ENCODE measurements around the gene ZER1. TPM values are rescaled to one million over a fixed set of nuclear protein-coding genes. Genes with fewer than 3 reads are reported as not detected.
"Not testable (repeated sequence)": the region's sequence is repeated elsewhere in the genome, so short reads cannot be mapped to it uniquely, and the experiment has no call there.

The ZER1 gene
- total RNA-seq (2014; rRNA removed; shearing (Covaris generic)): 14.8 and 29.1 TPM in 2 replicates

DNA sequence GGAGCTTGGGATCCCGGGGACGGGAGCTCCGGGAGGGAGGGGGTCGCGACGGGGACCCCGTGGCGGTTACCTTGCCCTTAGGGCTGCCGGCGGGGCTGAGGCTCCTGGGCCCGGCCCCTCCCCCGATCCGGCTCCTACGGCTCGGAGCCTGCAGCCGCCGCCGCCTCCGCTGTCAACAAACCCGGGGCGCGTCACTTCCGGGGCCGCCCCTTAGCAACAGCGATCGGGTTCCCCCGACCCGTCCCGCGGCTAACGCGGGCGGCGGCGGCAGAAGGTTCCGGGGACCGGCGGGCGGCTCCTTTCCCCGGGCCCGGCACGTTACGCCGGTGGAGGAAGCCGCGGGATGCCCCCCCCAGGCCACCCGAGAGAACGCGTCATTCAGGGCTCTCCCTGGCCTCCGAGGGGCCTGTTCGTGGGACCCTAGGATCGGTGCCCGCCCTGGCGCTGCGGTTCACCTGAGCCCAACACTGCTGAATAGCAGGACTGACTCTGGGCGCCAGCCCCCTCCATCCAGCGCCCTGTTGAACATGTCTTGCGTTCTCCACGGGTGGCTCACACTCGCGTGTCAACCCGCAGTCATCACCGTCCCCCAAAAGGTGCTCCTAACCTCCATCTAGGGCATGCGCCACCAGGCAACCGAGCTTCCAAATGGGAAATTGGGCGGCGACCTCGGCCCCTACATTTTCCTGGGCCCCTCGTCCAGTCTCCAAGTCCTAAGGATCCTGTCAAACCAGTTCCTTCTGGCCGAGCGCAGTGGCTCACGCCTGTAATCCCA is at the start of gene ZER1:
TSS of gene ZER1 (minus strand) at position 183 of the 775 bp plus-strand sequence. CDS start 16,362 bp downstream, outside the sequence.
- peak; percentile 83 for DNase-seq (ENCODE audit: low spot score)

DNA sequence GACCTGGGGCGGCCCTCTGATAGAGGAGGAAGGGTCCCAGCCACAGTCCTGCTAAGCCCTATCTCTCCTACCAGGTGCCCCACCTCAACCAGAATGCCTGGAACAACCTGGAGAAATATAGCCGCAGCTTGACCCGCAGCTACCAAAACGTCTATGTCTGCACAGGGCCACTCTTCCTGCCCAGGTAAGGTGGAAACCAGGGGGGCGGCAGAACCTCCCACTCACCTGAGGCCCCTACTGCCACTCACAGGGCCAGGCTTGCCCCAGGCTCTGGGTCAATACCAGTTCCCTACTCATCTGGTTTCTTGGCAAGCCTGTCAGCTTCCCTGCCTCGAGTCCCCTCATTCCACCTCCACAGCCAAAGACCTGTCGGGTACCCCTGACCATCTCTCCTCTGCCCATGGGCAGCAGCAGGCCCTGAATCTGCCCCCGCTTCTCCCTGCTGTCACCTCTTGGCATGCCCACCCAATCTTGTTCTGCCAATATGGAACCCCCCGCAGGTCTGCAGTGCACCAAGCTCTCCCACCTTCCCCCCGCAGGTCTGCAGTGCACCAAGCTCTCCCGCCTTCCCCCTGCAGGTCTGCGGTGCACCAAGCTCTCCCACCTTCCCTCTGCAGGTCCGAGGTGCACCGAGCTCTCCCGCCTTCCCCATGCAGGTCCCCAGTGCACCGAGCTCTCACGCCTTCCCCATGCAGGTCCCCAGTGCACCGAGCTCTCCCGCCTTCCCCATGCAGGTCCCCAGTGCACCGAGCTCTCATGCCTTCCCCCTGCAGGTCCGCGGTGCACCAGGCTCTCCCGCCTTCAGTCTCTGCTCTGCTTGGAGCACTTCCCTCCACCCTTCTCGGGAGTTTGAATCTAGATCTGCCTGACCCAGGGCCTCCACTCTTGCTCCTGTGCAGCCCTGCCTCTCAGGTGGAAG is 49.2 kb upstream of the ZER1 start:
- DNase-seq (ENCODE audit: low spot score): no peak

DNA sequence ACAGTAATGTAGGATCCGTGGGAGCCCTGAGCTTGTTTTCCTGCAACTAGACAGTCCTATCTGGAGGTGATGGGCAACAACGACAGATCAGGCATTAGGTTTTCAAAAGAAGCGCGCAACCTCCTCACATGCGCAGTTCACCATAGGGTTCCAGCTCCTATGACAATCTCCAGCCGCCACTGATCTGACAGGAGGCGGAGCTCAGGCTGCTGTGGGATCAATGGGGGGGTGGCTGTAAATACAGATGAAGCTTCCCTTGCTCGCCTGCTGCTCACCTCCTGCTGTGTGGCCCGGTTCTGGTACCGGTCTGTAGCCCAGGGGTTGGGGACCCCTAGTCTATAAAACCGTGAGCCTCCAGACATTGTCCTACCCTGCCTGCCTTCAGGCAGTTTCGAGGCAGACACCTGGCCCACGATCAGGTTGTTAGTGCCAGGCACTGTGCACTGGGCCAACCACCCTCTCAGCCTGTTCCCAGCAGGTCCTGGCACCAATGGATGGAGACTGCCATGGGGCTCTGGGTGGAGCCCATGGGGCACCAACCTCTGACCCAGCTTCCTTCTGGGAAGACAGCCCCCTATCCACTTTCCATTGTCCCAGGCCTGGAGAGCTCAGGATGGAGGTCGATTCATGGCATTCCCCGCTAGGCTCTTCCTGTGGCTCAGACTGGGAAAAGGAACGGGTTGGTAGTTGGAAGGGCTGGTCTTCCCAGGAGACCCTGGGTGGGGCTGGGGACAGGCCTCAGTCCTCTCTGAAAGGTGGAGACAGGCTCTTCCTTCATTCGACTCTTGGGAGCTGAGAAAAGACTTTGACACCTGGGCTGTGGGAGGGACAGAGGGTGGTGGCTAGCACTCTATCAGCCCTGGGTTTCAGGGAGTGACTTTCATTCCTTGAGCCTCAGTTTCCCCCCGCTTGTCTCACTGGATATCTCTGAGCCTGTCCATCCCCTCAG is 48.3 kb upstream of the ZER1 start:
- DNase-seq (ENCODE audit: low spot score): no peak

DNA sequence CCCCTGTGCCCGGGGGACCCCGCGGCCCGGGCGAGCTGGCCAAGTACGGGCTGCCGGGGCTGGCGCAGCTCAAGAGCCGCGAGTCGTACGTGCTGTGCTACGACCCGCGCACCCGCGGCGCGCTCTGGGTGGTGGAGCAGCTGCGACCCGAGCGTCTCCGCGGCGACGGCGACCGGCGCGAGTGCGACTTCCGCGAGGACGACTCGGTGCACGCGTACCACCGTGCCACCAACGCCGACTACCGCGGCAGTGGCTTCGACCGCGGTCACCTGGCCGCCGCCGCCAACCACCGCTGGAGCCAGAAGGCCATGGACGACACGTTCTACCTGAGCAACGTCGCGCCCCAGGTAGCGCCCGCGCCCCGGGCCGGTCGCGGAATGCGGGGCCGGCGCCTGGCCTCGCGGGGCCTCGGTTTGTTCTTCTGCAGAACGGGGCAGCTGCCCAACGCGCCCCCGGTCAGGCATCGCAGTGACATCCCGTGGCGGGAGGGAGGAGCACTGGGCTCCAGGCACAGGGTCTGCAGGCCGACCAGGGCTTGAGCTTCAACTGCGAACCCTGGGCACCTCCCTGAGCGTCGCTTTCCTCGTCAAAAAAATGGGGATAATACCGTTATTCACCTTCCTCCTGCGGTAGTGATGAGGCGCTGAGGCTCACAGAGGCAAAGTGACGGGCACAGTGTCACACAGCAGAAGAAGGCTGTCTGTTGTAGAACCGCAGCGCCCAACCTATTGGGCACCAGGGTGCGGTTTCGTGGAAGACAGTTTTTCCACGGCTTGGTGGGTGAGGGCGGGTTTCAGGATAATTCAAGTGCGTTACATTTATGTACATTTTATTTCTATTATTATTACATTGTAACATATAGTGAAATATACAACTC is 47.4 kb upstream of the ZER1 start:
- no peak for DNase-seq (ENCODE audit: low spot score)

DNA sequence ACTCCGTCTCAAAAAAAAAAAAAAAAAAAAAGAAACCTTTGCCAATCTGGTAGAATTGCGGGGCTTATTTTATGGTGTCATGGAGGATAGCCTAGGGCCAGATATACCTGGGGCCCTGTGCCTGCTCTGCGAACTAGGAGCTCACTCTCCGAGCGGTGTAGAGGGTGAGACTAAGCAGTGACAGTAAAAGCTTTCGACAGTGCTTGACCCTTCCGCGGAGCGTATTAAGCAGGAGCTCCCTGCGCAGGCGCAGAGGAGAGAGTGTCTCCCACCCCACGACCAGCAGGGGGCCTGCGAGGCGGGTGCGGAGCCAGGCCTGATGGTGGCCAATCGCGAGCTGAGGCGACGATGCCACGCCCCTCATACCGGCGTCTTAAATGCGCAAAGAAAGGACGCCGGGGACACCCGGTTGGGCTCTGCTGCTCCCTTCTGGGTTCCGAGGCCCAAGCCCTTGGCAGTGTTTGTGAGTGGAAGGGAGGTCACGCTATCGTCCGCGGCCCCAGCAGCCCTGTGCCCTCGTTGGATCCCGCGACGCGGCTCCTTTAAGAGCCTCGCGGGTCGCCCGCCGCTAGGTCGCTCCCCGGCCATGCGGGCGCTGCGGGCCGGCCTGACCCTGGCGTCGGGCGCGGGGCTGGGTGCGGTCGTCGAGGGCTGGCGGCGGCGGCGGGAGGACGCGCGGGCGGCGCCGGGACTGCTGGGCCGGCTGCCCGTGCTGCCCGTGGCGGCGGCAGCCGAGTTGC is 46.5 kb upstream of the ZER1 start, which contains the start of gene ENDOG:
TSS of gene ENDOG (plus strand) at position 402 of the 740 bp plus-strand sequence. CDS start at position 587, 185 bp downstream.
- peak; percentile 97 for DNase-seq (ENCODE audit: low spot score)

DNA sequence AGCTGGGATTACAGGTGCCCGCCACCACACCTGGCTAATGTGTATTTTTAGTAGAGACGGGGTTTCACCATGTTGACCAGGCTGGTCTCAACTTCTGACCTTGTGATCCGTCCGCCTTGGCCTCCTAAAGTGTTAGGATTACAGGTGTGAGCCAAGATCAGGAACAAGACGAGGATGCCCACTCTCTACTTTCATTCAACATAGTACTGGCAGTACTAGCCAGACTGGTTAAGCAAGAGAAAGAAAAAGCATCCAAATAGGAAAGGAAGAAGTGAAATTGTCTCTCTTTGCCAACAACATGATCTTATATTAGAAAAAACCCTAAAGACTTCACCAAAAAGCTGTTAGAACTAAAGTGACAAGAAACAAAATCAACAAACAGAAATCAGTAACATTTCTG is 39.1 kb upstream of the ZER1 start:
- no peak for DNase-seq (ENCODE audit: low spot score)

DNA sequence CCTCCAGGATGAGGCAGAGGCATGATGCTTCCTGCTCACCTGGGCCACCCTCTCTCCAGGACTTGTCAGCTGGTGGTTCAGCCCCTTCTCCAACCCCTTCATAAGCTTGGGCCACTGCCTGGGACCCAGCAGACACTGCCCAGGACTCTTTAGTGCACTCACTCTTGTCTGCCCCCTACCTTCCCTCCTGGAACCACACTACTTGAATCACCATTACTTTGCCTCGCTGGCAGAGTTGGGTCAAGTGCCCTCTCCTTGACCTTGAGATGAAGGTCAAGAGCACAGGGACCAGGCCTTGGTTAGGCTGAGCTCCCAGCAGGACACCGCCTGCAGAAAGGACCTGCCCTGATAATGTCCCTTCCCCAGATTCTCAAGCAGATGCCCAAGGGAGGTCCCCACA is 38.1 kb upstream of the ZER1 start:
- DNase-seq (ENCODE audit: low spot score): no peak

DNA sequence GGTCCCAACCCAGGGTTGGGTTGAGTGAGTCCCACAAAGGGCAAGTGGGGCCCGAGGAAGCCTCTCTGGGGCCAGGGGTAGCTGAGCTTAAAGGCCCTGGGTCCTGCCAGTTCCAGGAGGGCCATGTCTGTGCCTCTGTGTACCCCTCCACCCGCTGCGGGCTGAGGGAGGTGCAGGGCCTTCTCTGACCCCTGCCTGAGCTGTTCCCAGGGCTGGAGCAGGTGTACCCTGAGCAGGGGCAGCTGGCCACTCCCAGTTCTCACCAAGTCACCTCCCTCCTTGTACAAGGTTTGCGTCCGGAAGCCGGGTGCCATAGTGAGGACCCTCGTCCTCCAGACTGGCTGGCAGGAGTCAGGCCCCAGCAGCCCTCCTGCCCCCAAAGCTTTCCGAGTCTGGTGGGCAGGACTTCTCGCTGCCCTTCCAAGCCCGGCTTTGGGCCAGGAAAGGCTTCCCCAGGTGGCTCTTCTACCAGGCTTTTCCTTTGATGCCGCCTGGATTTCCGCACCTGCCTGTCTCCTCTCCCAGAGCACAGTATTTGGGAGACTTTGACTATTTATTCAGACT is 37.4 kb upstream of the ZER1 start:
- DNase-seq (ENCODE audit: low spot score): no peak

DNA sequence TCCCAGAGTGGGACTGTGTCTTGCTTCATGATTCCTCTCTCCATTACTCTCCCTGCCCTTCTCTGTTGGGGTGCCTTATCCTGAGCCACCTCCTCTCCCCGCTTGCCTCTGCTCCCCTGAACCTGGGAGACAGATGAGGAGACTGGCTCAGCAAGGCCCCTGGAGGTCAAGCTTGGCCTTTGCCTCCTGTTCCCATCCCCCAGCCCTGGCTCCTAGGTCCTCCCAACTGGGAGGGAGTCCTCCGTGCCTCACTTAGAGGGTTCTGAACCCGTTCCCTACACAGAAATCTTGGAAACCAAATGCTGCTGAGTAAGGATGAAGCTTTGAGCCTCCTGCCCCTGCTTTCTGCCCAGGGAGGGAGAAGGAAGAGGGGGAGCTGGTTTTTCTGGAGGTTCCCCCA is 36.8 kb upstream of the ZER1 start:
- no peak for DNase-seq (ENCODE audit: low spot score)

DNA sequence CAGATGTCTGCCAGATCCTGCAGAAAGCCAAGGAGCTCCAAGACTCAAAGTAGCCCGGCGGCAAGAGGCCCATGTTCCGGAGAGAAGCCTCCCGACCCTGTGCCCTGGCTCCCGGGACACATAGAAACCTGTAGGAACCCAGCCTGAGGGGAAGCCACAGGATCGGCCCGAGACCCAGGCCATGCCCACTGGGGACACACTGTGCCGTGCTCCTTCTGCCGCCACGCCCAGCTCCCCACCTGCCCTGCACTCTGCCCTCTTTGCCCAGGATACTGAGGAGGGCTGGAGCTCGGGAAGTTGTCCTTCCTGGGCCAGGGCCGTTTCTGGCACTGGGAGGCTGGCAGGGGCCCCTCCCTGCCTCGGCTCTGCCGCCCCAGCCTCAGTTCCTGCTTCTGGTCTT is 36.1 kb upstream of the ZER1 start:
- no peak for DNase-seq (ENCODE audit: low spot score)

DNA sequence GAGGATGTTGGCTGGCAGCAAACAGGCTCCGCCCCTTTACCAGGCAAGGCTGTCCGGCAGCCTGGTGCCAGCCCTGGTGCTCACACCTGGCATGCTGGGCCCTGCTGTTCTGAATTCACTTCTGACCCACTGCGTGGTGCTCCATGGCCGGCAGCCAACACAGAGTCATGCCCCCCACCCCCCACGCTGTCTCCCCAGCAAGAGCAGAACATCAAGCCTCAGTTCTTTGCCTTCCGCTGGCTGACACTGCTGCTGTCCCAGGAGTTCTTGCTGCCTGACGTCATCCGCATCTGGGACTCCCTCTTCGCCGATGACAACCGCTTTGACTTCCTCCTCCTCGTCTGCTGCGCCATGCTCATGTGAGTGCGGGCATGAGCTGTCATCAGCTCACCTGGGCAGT is 33.9 kb upstream of the ZER1 start:
- DNase-seq (ENCODE audit: low spot score): no peak

DNA sequence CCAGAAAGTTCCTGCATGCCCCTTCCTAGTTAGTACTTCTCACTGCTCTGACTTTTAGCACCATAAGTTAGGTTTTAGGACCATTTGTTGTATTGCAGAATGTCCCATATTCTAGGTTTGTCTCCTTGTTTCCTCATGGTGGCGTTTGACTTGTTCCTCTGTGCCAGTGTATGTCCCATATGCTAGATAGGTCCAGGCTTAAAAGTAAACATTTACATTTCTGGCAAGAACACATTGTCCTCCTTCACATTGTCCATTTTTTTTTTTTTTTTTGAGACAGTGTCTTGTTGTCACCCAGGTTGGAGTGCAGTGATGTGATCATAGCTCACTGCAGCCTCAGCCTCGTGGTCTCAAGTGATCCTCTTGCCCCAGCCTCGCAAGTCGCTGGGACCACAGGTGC is 30.8 kb upstream of the ZER1 start:
- DNase-seq (ENCODE audit: low spot score): no peak

DNA sequence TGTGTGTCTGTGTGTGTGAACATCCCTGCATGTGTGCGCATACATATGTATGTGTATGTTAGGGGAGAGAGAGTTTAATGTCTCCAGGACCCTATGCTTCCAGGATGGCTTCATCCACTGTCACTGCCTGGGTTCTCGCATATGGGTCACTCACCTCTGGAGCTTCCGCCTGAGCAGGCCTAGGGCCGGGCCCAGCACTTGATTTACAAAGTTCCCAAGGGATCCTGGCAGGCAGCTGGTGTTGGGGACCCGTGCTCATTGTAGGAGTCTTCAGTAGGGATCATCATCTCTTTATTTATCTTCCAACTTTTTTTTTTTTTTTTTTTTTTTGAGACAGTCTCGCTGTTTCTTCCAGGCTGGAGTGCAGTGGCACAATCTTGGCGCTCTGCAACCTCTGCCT is 28.3 kb upstream of the ZER1 start:
- DNase-seq (ENCODE audit: low spot score): no peak

DNA sequence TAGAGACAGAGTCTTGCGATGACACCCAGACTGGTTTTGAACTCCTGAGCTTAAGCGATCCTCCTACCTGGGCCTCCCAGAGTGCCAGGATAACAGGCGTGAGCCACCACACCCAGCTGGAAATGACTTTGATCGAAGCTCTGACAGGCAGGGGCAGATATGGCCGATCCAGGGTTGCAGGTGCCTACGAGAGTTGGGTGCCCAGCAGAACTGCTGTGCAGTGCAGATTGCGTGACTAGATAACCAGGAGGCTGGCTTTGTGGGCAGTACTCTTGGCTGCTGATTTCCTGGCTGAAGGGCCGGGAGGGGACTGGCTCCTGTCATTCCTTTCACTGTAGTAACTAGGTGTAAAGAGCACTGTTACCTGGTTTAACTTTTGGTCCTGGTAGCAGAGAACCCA is 27.2 kb upstream of the ZER1 start:
- DNase-seq (ENCODE audit: low spot score): no peak

DNA sequence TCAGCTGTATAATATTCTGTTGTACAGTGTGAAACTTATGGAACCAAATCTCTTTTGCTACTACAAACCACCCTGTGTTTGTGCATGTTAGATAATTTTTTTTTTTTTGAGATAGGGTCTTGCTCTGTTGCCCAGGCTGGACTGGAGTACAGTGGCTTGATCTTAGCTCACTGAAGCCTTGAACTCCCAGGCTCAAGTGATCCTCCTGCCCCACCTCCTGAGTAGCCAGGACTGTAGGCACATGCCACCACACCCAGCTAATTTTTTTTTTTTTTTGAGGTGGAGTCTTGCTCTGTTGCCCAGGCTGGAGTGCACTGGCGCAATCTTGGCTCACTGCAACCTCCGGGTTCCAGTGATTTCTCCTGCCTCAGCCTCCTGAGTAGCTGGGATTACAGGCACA is 23.2 kb upstream of the ZER1 start:
- not testable (repeated sequence) for DNase-seq (ENCODE audit: low spot score)

DNA sequence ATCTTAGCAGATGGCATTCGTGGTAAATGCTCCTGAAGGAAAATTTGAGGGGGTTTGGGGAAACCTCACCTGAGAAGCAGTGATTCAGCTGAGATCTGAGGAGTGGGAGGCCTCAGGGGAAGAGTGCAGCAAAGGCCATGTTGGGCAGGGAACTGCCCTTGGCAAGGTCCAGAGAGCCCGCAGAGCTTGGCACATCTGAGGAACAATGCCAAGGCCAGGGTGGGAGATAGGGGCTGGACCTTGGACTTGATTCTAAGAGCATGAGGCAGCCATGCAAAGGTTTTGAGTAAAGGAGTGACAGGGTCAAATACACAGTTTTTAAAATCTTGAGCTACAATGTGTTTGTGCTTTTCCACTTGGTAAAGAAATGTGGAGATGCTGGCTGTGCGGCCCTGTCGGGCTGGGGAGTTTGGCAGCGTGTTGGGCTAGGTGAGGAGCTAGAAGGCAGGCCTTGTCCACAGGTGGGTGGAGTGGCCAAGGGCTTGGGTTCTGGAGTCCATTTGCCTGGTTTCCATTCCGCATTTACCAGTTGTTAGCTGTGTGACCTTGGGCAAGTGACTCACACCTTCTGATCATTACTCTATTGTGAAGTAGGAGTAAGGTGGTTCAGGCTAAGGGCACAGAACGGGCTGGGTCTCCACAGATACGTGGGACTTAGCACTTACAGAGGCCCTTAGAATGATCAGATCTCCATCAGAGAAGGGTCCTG is 21.4 kb upstream of the ZER1 start:
- DNase-seq (ENCODE audit: low spot score): no peak

DNA sequence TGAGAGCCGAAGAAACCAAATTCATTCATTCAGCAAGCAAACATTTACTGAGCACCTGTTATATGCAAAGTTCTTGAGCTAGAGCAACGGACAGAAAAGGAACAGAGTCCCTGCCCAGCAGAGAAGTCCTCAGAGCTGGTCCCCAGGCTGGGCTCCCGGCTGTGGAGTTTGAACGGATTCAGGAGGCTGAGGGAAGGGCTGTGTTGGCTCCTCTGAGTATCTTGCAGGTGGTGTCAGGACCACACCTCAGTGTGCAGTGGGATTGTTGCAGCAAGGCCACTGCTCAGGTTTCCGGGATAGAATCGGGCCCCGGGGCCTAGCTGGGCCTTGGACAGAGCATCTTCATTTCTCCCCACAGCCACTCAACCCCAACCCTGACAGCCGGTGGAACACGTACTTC is 20.4 kb upstream of the ZER1 start:
- no peak for DNase-seq (ENCODE audit: low spot score)

DNA sequence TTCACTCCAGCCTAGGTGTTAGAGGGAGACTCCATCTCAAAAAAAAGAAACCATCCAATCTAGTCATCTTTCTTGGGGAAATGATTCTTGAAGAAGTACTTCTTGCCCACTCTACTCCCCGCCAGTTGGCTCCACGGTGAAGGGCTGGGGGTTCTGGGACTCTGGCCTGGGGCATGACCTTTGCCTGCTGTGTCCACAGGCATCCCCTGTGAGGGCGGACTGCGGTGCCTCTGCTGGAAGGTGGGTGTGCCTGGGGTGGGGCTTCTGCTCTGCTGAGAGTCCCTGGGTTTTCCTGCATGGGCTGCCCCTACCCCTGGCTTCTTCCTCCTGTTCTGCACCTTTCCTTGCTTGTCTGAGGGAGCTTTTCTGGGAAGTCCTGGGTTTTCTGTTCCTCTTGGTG is 18.8 kb upstream of the ZER1 start:
- no peak for DNase-seq (ENCODE audit: low spot score)

DNA sequence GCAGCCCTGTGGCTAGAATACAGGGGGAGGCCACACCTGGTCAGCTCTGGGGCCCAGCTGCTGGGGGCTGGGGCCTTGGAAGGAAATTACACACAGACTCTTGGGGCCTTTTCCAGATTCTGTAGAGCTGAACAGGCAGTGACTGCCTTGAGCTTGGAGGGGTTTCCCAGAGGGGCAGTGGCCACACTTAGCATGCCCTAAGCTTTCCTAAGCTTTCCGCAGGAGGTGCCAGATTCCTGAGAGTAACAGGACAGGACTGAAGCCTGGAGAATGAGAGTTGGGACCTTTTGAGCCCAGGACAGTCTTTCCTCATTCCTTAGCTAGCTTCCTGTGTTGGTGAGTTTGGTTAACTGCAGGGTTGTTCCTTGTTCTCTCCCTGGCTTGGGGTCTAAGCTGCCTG is 16.7 kb upstream of the ZER1 start:
- DNase-seq (ENCODE audit: low spot score): no peak

Measured in A172 (cell line).